GM21576 (cell line): ENCODE data around the gene C2CD5.

Experiments used
- ATAC-seq: cut with Tn5 transposase; IDR thresholded peaks from one replicate; pipeline ENCODE4 v1.9.1; 2021; ENCODE audit warnings: mild to moderate bottlenecking, moderate library complexity; ENCODE audit not compliant: unreplicated experiment

Gene C2CD5

GRCh38 chr12:22431693-22432251 is 112.6 kb downstream of the C2CD5 start:
- no peak for ATAC-seq

GRCh38 chr12:22416801-22417200 is 127.5 kb downstream of the C2CD5 start:
- ATAC-seq = no peak

GRCh38 chr12:22415342-22416309 is 128.7 kb downstream of the C2CD5 start:
- no peak for ATAC-seq

GRCh38 chr12:22414742-22415141 is 129.6 kb downstream of the C2CD5 start:
- ATAC-seq = no peak

GRCh38 chr12:22413592-22413991 is 130.8 kb downstream of the C2CD5 start:
- ATAC-seq = no peak

- no peak for ATAC-seq
These were observed 131.8 kb downstream of the C2CD5 start for GRCh38 chr12:22412581-22412980.

- no peak for ATAC-seq
These were observed 133.9 kb downstream of the C2CD5 start for GRCh38 chr12:22410486-22410885.

- ATAC-seq = peak; percentile 95
These were observed 134.8 kb downstream of the C2CD5 start for GRCh38 chr12:22409377-22410164.

GRCh38 chr12:22408610-22409376 is 135.5 kb downstream of the C2CD5 start:
- no peak for ATAC-seq

GRCh38 chr12:22407397-22407796 is 136.9 kb downstream of the C2CD5 start:
- ATAC-seq = no peak

- peak; percentile 58 for ATAC-seq
These were observed 137.7 kb downstream of the C2CD5 start for GRCh38 chr12:22406627-22407026.

- no peak for ATAC-seq
These were observed 144.7 kb downstream of the C2CD5 start for GRCh38 chr12:22399464-22400180.
